HG03521 (cell line): ENCODE data around the gene DHRS7B.
"Not testable (repeated sequence)": the region's sequence is repeated elsewhere in the genome, so short reads cannot be mapped to it uniquely, and the experiment has no call there.

Experiments
- ATAC-seq: cut with Tn5 transposase; IDR thresholded peaks from one replicate; pipeline ENCODE4 v1.9.1; 2021; ENCODE audit warnings: mild to moderate bottlenecking, moderate library complexity; ENCODE audit not compliant: unreplicated experiment

DHRS7B gene

DNA sequence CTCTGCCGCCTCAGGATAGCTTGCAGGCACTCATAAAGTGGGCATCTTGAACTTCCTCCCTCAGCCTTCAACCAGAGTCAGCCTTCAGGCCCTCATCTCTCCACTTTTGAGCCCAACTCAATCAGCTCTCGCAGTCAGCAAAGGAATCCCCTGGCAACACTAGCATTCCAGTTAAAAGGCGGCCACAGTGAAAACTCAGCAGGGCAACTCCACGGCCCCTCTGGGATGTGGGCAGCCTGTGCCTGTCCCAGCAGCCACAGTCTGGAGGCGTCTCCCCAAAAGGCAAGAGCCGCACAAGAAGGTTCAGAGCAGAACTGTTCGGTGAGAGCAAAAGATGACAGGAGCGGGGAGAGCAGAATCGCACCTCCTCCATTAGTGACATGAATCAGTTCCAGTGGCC is 78.2 kb downstream of the DHRS7B start:
- ATAC-seq, result no peak

DNA sequence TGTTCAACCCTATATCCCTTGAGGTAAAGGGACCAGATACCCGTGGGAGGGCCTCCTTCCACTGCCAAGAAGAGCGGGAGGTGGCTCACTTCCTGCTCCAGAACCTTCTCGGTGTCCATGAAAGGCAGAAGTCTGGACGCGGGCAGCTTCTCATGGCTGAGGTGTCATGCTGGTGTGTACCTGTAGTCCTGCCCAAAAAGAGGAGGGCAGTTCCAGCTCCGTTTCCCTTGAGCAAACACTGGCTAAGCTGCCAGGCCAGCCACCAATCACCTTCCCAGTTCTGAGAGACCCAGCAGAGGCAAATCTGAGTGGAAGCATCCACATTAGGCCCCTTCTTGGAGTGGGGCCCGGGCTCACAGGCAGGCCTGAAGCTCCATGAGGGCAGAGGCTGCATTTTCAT is 81.6 kb downstream of the DHRS7B start:
- ATAC-seq, result no peak

DNA sequence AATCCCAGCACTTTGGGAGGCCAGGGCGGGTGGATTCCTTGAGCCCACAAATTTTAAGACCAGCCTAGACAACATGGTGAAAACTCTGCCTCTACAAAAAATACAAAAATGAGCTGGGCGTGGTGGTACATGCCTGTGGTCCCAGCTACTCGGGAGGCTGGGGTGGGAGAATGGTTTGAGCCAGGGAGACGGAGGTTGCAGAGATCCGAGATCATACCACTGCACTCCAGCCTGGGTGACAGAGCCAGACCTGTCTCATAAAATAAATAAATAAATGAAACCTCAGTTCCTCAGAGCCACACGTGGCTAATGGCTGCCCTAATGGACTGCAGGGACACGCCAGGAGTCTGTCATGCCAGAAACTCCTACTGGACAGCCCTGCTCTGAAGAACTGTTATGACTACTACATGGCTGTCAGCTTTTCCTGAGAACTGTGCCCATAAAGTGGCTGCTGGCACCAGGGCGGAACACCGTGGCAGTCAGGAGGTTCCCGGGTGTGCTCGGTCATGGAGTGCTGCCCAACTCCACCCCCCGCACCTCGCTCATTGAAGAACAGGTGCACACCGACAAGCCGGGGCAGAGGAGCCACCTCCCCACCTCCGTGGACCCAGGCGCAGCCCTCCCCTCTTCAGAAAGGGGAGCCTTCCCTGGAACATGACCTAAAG is 82.9 kb downstream of the DHRS7B start:
- ATAC-seq, result no peak

- ATAC-seq, result no peak
These were observed 83.8 kb downstream of the DHRS7B start for GRCh38 chr17:21210411-21211076.

DNA sequence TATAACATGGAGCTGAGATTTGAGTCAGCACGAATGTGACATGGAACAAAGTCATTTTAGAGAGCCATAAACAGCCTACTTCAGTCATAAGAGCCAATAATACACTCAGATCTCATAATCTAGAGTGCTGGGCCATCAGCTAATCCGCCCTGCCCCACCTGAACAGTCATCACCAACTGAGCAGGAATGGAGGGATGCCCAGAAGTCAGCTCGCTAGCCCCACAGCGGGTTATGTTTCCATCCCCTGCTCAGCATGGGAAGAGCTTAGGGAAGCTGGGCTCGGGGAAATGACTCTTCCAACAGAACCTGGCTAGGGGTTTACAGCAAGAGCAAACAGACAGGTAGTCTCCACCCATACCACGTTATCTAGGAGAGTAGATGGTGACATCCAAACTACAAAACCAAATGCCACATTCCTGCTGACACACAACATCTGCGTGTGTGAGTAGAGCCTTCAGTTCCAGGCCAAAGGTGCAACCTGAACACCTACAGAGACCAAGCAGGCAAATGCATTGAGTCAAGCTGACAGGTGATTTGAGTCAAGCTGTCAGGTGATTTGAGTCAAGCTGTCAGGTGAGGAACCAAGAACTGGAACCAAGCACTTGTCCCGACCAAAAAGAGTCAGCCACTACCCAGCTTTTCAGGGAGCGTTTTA is 85.2 kb downstream of the DHRS7B start:
- no peak for ATAC-seq

DNA sequence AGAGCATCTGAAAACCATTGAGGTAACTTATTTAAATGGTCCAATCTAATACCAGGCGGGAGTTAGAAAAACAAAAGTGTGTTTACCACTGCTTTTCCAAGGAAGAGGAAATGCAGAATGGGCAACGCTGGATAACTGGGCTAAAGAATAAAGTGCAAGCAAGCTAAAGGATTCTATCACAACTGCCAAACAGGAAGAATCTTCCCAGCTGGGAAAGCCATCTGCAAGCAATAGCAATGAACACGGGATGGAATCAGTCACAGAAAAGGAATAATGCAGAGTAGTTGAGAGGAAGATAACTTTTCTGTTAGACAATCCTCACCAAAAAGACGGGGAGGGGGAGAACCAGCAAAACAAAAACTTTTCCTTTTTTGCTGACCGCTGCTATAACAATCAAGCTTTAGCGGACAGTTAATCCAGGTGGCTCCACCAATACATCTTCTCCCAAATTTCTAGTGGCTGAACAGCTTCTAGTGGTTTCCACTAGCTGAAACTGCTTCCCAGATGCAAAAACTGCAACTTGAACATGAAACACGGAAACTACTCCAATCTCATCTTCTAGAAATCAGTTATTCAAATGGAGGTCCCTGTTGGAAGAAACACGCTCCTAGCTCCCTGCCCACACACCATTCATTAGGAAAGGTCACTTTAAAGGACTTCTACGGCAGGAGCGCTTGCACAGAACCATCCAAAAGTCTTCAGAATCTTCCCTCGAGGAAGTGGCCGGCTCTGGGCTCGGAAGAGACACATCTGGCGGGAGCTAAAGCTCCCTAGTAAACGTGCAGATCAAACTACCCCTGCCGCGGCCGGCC is 86.3 kb downstream of the DHRS7B start:
- ATAC-seq, result no peak

- peak; percentile 11 for ATAC-seq
These were observed 86.9 kb downstream of the DHRS7B start for GRCh38 chr17:21213638-21214014.

- ATAC-seq, result peak; percentile 84
These were observed 87.4 kb downstream of the DHRS7B start, which contains the start of gene TMEM11 for GRCh38 chr17:21214015-21214776. Gene TMEM11, minus strand, starts transcription at chr17:21214161. Its CDS starts 9 bp downstream, at chr17:21214152.

DNA sequence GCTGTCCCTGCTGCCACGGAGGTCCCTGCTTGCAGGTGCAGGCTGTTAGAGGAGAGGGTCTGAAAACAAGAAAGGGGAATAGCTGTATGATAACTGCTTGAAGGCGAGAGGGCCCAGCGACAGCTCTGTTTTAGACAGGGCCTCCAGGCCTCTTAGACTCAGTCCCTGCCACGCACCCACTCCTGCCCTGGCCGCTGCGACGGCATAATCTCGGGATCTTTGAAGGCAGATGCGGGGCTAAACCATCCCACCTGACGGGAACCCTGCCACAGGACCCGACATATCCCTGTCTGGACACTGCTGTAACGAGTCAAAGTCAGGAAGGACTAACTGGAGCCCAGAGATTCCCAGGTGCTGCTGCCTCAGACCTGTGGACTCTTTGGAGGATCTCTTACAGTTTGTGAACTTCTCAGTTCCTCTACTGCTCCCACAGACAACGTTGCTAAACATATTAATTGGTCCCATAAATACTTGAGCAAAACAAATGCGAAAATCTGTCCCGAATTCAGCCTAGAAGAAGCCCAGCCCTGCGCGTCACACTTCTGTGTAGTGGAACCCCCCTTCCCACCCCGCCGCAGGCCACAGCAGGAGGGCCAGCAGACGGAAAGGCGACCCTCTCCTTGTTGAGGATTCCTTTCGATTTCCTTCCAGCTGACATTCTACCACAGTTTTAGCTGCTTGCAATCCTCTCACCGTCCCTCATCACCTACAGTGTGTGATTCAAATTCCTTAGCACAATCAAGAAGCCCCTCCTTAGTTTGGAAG is 88.2 kb downstream of the DHRS7B start:
- peak; percentile 12 for ATAC-seq

DNA sequence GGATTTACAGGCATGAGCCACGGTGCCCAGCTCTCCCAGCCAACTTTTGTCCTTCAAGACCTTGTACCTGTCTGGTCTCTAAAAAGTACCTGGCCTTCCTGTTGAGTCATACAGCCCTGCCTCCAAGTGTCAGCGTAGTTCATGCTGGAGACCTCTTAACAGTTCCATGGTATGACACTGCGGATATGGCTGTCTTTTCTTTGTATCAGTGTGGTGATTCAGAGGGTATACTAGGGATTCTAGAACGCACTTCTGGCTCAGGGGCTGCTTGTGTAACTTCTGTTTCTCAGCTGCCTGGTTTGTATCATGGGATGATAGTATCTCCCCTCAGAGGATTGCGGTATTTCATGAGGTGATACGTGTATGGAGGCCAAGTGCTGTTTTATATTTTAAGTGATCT is 89.2 kb downstream of the DHRS7B start:
- no peak for ATAC-seq

DNA sequence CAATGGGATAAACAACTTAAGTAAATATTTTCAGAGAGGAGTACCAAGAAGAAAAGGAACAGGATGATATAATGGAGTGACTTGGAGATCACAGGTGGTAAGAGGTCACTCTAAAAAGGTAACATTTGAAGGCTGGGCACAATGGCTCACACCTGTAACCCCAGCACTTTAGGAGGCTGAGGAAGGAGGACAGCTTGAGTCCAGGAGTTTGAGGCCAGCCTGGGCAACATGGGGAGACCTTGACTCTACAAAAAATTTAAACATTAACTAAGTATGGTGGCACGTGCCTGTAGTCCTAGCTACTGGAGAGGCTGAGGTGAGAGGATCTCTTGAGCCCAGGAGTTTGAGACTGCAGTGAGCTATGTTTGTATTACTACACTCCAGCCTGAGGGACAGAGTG is 90.6 kb downstream of the DHRS7B start:
- no peak for ATAC-seq

DNA sequence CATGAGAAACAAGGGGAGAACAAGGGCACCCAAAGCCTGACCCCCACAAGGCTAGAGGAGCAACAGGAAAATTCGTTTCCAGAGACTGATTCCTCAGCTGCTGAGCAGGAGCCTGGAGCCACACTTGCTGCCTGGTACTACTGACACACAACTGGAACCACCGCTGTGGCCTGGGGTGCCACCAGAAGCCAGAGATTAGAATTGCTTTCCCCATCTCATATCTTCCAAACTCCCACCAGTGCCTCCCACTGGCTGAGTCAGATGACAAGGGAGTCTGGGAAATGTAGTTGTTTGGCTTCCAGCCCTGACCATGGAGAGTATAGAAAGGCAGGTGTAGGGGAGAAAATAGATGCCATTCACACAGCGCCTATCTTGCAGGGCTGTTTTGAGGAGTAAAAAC is 91.3 kb downstream of the DHRS7B start:
- no peak for ATAC-seq

- ATAC-seq, result no peak
These were observed 92.1 kb downstream of the DHRS7B start for GRCh38 chr17:21218831-21219380.

DNA sequence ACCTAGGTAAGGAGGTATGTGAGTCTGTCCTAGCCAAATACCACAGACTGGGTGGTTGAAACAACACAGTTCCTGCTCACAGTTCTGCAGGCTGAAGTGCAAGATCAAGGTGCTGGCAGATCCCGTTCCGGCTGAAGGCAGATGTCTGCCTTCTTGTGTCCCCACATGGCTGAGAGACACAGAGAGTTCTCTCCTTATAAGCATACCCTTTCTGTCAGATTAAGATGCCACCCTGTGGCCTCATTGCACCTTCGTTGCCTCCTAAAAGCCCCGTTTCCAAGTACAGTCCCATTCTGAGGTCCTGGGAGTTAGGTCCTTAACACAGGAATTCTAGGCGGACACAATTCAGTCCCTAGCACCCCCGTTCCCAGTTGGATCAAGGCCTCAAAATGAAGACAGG is 96.3 kb downstream of the DHRS7B start:
- no peak for ATAC-seq

GRCh38 chr17:21227277-21227676 is 100.5 kb downstream of the DHRS7B start:
- not testable (repeated sequence) for ATAC-seq

- ATAC-seq, result no peak
These were observed 101.3 kb downstream of the DHRS7B start for GRCh38 chr17:21228111-21228510.

- no peak for ATAC-seq
These were observed 102.1 kb downstream of the DHRS7B start for GRCh38 chr17:21228845-21229244.

DNA sequence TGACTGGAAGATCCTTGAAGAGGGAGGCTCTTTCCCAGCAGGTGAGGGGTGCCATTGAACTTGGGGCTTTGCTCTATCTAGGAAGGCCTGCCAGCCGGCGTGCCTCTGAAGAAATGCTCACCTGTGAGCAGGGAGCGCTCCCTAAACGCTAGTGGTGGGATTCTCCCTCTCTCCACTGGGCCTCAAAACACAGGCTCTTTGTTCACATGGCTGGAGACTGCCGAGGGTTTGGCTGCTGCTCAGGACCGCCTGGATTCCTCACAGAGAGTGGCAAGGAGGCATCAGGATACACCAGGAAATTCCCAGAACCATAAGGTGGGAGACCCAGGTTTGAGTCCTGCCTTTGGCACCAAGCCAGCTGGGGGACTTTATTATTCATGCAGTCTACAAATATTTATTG is 104.8 kb downstream of the DHRS7B start:
- no peak for ATAC-seq

DNA sequence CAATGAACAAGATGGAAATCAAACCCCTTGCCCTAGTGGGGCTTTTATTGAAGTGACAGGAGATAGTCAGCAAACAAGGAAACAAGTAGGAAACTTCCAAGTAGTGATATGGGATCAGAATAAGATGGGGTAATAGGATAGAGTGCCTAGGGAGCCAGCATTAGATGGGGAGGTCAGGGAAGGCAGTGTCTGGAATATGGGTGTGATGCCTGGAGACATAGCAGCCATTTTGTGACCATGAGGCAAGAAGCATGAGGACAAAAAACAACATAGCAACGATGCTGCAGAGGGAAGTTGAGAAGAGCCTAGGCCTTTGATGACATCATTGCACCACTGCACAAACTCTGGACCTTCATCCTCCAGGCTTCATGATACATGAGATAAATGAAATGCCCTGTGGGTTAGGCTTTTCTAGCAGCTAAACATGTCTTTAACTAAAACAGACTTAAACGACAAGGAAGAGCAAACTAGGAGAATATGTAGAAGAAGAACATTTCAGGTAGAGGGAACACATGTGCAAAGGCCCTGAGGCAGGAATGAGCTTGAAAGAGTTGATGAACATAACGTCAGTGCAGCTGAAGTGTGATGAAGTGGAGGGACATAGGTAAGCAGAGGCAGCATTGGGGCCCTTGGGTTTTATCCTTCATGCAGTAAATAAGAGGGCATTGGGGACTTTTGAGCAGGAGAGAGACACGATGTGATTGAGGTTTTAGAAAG is 105.4 kb downstream of the DHRS7B start:
- no peak for ATAC-seq
